T-helper 1 cell (primary cell): ENCODE data around the gene RANBP3.
"Not testable (repeated sequence)": the region's sequence is repeated elsewhere in the genome, so short reads cannot be mapped to it uniquely, and the experiment has no call there.

Experiments used
- DNase-seq, 5 donors: peaks; one replicate each; pipeline ENCODE4 v3.0.0-alpha.2; 2012 to 2020

Gene RANBP3

DNA sequence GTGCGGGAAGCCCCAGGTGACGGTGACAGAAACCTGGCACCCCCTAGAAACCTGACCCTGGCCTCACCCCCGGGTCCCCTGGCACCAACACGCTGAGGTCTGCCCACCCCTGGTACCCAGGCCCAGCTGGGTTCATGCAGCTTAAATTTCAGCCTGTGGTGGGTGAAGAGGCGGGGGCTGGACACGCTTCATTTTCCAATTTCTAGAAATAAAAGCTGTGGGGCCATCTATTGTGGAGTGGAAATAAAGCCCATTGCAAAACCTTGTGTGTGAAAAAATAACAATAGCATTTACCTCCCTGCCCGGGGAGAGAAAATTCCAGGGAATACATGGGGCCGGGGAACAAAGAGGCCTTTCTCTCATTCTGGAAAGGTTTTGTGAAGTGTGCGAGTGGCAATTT, 100.1 kb downstream of the RANBP3 start:
- no peak for DNase-seq

DNA sequence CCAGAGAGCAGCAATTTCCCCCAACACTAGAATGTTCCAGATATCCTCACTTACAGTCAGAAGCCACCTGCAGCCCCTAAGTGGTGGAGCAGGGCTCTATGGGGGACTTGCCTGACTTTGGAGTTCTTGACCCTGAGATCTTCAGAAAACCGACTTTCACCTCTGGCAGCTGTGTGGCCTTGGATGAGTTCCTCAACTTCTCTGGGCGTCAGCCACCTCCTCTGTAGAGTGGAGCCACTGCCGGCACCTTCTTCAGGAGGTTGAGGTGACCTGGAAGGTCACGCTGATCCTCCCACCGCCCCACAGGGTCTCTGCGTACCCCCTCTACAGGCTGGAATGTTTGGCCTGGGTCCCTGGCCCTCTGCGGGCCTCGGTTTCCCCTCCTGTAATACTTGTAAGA, 100.5 kb downstream of the RANBP3 start:
- no peak for DNase-seq

DNA sequence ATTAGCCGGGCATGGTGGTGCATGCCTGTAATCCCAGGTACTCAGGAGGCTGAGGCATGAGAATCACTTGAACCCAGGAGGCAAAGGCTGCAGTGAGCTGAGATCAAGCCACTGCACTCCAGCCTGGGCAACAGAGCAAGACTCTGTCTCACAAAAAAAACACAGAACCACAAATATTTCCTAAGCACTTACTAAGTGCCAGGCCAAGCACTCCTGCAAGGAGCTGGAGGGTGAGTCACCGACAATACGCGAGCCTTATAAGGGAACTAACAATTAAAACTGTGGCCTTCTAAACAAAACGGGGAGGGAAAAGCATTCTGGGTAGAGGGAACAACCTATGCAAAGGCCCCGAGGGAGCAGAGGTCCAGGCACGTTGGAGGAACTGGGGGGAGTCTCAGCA, 103.4 kb downstream of the RANBP3 start:
- not testable (repeated sequence) for DNase-seq

DNA sequence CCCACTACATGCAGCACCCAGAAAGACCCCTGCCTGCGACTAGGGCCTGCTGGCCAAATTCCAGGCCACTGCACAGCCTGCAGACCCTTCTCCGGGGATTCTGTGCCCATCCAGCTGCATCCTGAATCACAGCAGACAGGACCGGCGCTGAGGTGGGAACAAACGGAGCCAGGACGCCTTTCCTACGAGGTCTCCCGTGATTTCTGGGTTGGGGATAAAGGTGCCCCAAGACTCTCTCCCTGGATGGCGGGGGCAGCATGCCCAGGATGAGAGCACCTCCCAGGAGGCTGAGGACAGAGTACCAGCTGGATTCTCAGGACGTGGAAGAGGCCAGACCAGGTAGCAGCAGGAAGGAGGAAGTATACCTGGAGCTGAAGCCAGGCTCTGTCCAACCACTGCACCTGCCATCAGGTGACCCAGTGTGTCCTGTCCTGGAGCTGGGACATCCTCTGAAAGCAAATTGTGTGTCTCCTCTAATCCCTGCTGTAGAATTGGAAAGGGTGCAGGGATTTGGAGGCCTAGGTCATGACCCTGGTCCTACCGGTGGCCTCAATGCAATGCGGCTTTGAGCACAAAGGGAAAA, 104.2 kb downstream of the RANBP3 start:
- no peak for DNase-seq

DNA sequence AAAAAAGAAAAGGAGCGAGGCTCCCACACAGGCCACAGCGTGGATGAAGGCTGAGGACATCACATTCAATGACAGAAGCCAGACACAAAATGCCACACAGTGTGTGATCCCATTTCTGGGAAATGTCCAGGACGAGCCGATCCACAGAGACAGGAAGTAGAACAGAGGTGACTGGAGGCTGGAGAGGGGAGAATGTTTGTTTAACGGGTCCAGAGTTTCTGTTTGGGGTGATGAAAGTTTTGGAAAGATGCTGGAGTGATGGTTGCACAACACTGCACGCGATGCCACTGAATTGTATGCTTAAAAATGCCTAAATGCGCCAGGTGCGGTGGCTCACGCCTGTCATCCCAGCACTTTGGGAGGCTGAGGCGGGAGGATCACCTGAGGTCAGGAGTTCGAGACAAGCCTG, 107.0 kb downstream of the RANBP3 start:
- no peak for DNase-seq

DNA sequence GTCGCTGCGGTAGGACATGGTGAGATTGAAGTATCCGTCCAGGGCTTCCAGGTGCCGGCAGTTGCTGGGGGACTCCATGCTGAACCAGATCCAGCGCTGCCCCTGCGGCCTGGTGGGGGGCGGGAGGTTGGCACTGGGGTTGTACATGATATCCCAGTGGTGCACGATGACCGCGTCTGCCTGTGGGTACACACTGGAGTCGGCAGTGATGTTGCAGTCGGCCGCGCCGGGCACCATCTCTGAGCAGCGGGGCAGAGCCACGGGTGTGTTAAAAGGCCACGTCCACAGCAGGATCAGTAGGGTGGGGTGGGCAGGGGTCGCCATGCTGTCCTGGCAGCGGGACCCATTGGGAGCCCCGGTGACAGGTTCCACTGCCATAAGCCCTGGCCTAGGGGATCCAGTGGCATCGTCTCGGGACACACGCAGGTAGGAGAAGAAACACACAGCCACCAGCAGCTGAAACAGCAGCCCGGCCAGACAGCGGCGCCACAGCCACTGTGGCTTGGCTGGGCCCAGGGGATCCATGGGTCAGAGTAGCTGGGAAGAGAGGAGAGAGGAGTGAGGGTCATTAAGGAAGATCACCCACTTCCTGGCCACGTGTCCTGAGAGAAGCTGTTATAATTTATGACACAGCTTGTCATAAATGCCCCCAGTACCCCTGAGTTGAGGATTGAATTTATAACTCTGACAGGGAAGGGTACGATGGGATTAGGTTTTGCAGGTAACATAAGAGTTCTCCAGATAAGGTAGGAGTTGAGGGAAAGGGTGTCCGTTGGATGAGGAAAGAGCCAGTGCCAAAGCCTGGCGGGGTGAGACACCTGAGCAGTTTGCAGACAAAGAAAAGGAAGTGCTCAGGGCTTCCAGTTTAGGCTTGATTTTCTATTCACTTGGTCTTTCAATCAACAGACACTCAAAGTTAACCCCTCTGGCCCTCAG, 110.5 kb downstream of the RANBP3 start:
- DNase-seq: no peak
